Measurements from ENCODE around the gene VWA7.

The VWA7 gene

GRCh38 chr6:31762878-31763618 lies 14.1 kb downstream of the VWA7 start:
- peak overlapping the region; percentile 1 for H3K27ac Mint-ChIP-seq
- no peaks in the 10 kb centered on the region for H3K9me3 Mint-ChIP-seq
- no peak for ATAC-seq (ENCODE audit: low read depth)
- H3K36me3 Mint-ChIP-seq: peaks cover 22% of the 10 kb centered on the region
- peaks cover 4% of the 10 kb centered on the region for H3K4me1 Mint-ChIP-seq
- no peak overlapping the region for H3K4me3 Mint-ChIP-seq
- no peaks in the 10 kb centered on the region for H3K27me3 Mint-ChIP-seq
- no peak for DNase-seq (ENCODE audit: low spot score in 2 of 2)

- Mint-ChIP-seq H3K4me3 (no peak within 1 kb of the TSS), H3K27ac (peak within 1 kb of the TSS; percentile 1), H3K27me3 (no peaks in the 10 kb centered on the region), H3K36me3 (peaks cover 22% of the 10 kb centered on the region), H3K9me3 (no peaks in the 10 kb centered on the region), H3K4me1 (peaks cover 4% of the 10 kb centered on the region)
- DNase-seq (ENCODE audit: low spot score in 2 of 2) (no peak), ATAC-seq (ENCODE audit: low read depth) (no peak)
Observed at GRCh38 chr6:31762356-31762755, 14.8 kb downstream of the VWA7 start, which contains the start of gene SAPCD1. Gene SAPCD1, plus strand, starts transcription at chr6:31762656. Its CDS starts 399 bp downstream, at chr6:31763055.

GRCh38 chr6:31761343-31761742 lies 15.8 kb downstream of the VWA7 start:
- H3K4me3 Mint-ChIP-seq: no peak overlapping the region
- no peaks in the 10 kb centered on the region for H3K27me3 Mint-ChIP-seq
- no peak for DNase-seq (ENCODE audit: low spot score in 2 of 2)
- H3K4me1 Mint-ChIP-seq: peaks cover 4% of the 10 kb centered on the region
- peaks cover 22% of the 10 kb centered on the region for H3K36me3 Mint-ChIP-seq
- ATAC-seq (ENCODE audit: low read depth): no peak
- no peak overlapping the region for H3K27ac Mint-ChIP-seq
- H3K9me3 Mint-ChIP-seq: no peaks in the 10 kb centered on the region

GRCh38 chr6:31760790-31761189 lies 16.3 kb downstream of the VWA7 start:
- no peak overlapping the region for H3K27ac Mint-ChIP-seq
- H3K27me3 Mint-ChIP-seq: no peaks in the 10 kb centered on the region
- DNase-seq (ENCODE audit: low spot score in 2 of 2) (no peak), ATAC-seq (ENCODE audit: low read depth) (no peak)
- H3K4me3 Mint-ChIP-seq: no peak overlapping the region
- H3K4me1 Mint-ChIP-seq: peaks cover 4% of the 10 kb centered on the region
- peaks cover 22% of the 10 kb centered on the region for H3K36me3 Mint-ChIP-seq
- H3K9me3 Mint-ChIP-seq: no peaks in the 10 kb centered on the region

- no peaks in the 10 kb centered on the region for H3K4me1 Mint-ChIP-seq
- no peaks in the 10 kb centered on the region for H3K9me3 Mint-ChIP-seq
- no peaks in the 10 kb centered on the region for H3K27me3 Mint-ChIP-seq
- DNase-seq (ENCODE audit: low spot score in 2 of 2): no peak
- peaks cover 16% of the 10 kb centered on the region for H3K36me3 Mint-ChIP-seq
- no peak for ATAC-seq (ENCODE audit: low read depth)
- no peak overlapping the region for H3K4me3 Mint-ChIP-seq
- no peak overlapping the region for H3K27ac Mint-ChIP-seq
Observed at GRCh38 chr6:31758281-31758680, 18.8 kb downstream of the VWA7 start.

GRCh38 chr6:31752739-31753319 lies 24.3 kb downstream of the VWA7 start:
- H3K36me3 Mint-ChIP-seq: peaks cover 2% of the 10 kb centered on the region
- H3K9me3 Mint-ChIP-seq: no peaks in the 10 kb centered on the region
- ATAC-seq (ENCODE audit: low read depth) (no peak), DNase-seq (ENCODE audit: low spot score in 2 of 2) (no peak)
- H3K4me1 Mint-ChIP-seq: no peaks in the 10 kb centered on the region
- H3K27ac Mint-ChIP-seq: no peak overlapping the region
- no peak overlapping the region for H3K4me3 Mint-ChIP-seq
- H3K27me3 Mint-ChIP-seq: no peaks in the 10 kb centered on the region

GRCh38 chr6:31750411-31751022 lies 26.6 kb downstream of the VWA7 start:
- DNase-seq (ENCODE audit: low spot score in 2 of 2) (no peak), ATAC-seq (ENCODE audit: low read depth) (no peak)
- Mint-ChIP-seq H3K36me3 (peaks cover 5% of the 10 kb centered on the region), H3K27me3 (no peaks in the 10 kb centered on the region), H3K27ac (no peak overlapping the region), H3K4me1 (peaks cover 3% of the 10 kb centered on the region), H3K9me3 (no peaks in the 10 kb centered on the region), H3K4me3 (no peak overlapping the region)

- Mint-ChIP-seq H3K36me3 (peaks cover 7% of the 10 kb centered on the region), H3K9me3 (no peaks in the 10 kb centered on the region), H3K4me1 (peaks cover 5% of the 10 kb centered on the region), H3K27ac (no peak overlapping the region), H3K27me3 (no peaks in the 10 kb centered on the region), H3K4me3 (no peak overlapping the region)
- DNase-seq (ENCODE audit: low spot score in 2 of 2) (no peak), ATAC-seq (ENCODE audit: low read depth) (no peak)
Observed at GRCh38 chr6:31749301-31750036, 27.7 kb downstream of the VWA7 start.

- Mint-ChIP-seq H3K4me1 (peaks cover 19% of the 10 kb centered on the region), H3K27ac (no peak overlapping the region), H3K9me3 (no peaks in the 10 kb centered on the region), H3K36me3 (peaks cover 5% of the 10 kb centered on the region), H3K27me3 (no peaks in the 10 kb centered on the region), H3K4me3 (no peak overlapping the region)
- DNase-seq (ENCODE audit: low spot score in 2 of 2) (no peak), ATAC-seq (ENCODE audit: low read depth) (no peak)
Observed at GRCh38 chr6:31744422-31744821, 32.7 kb downstream of the VWA7 start.

GRCh38 chr6:31742894-31743293 lies 34.2 kb downstream of the VWA7 start:
- no peaks in the 10 kb centered on the region for H3K9me3 Mint-ChIP-seq
- H3K27ac Mint-ChIP-seq: peak overlapping the region; percentile 32
- H3K4me3 Mint-ChIP-seq: no peak overlapping the region
- no peak for DNase-seq (ENCODE audit: low spot score in 2 of 2)
- peaks cover 5% of the 10 kb centered on the region for H3K36me3 Mint-ChIP-seq
- H3K27me3 Mint-ChIP-seq: no peaks in the 10 kb centered on the region
- ATAC-seq (ENCODE audit: low read depth): no peak
- peaks cover 33% of the 10 kb centered on the region for H3K4me1 Mint-ChIP-seq

- peak overlapping the region; percentile 6 for H3K4me3 Mint-ChIP-seq
- H3K4me1 Mint-ChIP-seq: peaks cover 40% of the 10 kb centered on the region
- no peak for DNase-seq (ENCODE audit: low spot score in 2 of 2)
- no peak for ATAC-seq (ENCODE audit: low read depth)
- no peak overlapping the region for H3K27ac Mint-ChIP-seq
- no peaks in the 10 kb centered on the region for H3K27me3 Mint-ChIP-seq
- peaks cover 2% of the 10 kb centered on the region for H3K36me3 Mint-ChIP-seq
- no peaks in the 10 kb centered on the region for H3K9me3 Mint-ChIP-seq
Observed at GRCh38 chr6:31741815-31742214, 35.3 kb downstream of the VWA7 start.

- Mint-ChIP-seq H3K27ac (peak overlapping the region; percentile 97), H3K27me3 (no peaks in the 10 kb centered on the region), H3K9me3 (no peaks in the 10 kb centered on the region), H3K36me3 (peaks cover 4% of the 10 kb centered on the region), H3K4me3 (peak overlapping the region; percentile 95), H3K4me1 (peaks cover 44% of the 10 kb centered on the region)
- no peak for DNase-seq (ENCODE audit: low spot score in 2 of 2)
- ATAC-seq (ENCODE audit: low read depth): peak; percentile 1
Observed at GRCh38 chr6:31740397-31741223, 36.5 kb downstream of the VWA7 start.

GRCh38 chr6:31739639-31740396 lies 37.3 kb downstream of the VWA7 start, which contains the start of gene MSH5:
Gene MSH5, plus strand, starts transcription at chr6:31740005. Its CDS starts 462 bp downstream, at chr6:31740467.
- DNase-seq (ENCODE audit: low spot score in 2 of 2) (peak; percentile 89 to 93), ATAC-seq (ENCODE audit: low read depth) (peak; percentile 84)
- Mint-ChIP-seq H3K27ac (peak within 1 kb of the TSS; percentile 97), H3K4me1 (peaks cover 45% of the 10 kb centered on the region), H3K9me3 (no peaks in the 10 kb centered on the region), H3K4me3 (peak within 1 kb of the TSS; percentile 100), H3K36me3 (peaks cover 7% of the 10 kb centered on the region), H3K27me3 (no peaks in the 10 kb centered on the region)
